ENCODE measurements around the gene PITX1. TPM values are rescaled to one million over a fixed set of nuclear protein-coding genes. Genes with fewer than 3 reads are reported as not detected.
"Not testable (repeated sequence)": the region's sequence is repeated elsewhere in the genome, so short reads cannot be mapped to it uniquely, and the experiment has no call there.

PITX1 gene
- not detected in 2 replicates for total RNA-seq

GRCh38 chr5:135033901-135034235 is at the start of gene PITX1:
TSS of gene PITX1 (minus strand) at chr5:135034228. CDS start at chr5:135033881, 347 bp downstream.
- Histone ChIP-seq H3K4me3 (ENCODE audit: low read depth, low read length) (no peak within 1 kb of the TSS), H3K36me3 (ENCODE audit: control insufficient read depth, insufficient read depth, low read length) (no peaks in the 10 kb centered on the region), H3K27me3 (ENCODE audit: control insufficient read depth, insufficient read depth, low read length) (peaks cover 87% of the 10 kb centered on the region)
- no peak for TF ChIP-seq CTCF (IDR thresholded peaks at IDR 0.05; ENCODE audit: insufficient read depth, low read length, poor library complexity, severe bottlenecking)
- no peak for DNase-seq (ENCODE audit: low read depth)

GRCh38 chr5:135083334-135083733 is 49.3 kb upstream of the PITX1 start:
- not testable (repeated sequence) for H3K27me3 ChIP-seq (ENCODE audit: control insufficient read depth, insufficient read depth, low read length); H3K4me3 ChIP-seq (ENCODE audit: low read depth, low read length)

GRCh38 chr5:135081240-135081639 is 47.2 kb upstream of the PITX1 start:
- no peak for DNase-seq (ENCODE audit: low read depth)
- no peak overlapping the region for H3K4me3 ChIP-seq (ENCODE audit: low read depth, low read length)
- H3K27me3 ChIP-seq (ENCODE audit: control insufficient read depth, insufficient read depth, low read length): no peaks in the 10 kb centered on the region
- no peaks in the 10 kb centered on the region for H3K36me3 ChIP-seq (ENCODE audit: control insufficient read depth, insufficient read depth, low read length)
- no peak for TF ChIP-seq CTCF (IDR thresholded peaks at IDR 0.05; ENCODE audit: insufficient read depth, low read length, poor library complexity, severe bottlenecking)

More at GRCh38 chr5:135083334-135083733, 49.3 kb upstream of the PITX1 start:
- DNase-seq (ENCODE audit: low read depth); H3K36me3 ChIP-seq (ENCODE audit: control insufficient read depth, insufficient read depth, low read length): not testable (repeated sequence)

- TF ChIP-seq CTCF (IDR thresholded peaks at IDR 0.05; ENCODE audit: insufficient read depth, low read length, poor library complexity, severe bottlenecking): no peak
Observed at GRCh38 chr5:135079760-135080159, 45.7 kb upstream of the PITX1 start.

GRCh38 chr5:135079099-135079681 is 45.2 kb upstream of the PITX1 start:
- H3K27me3 ChIP-seq (ENCODE audit: control insufficient read depth, insufficient read depth, low read length): no peaks in the 10 kb centered on the region
- no peak for DNase-seq (ENCODE audit: low read depth)

More at GRCh38 chr5:135079760-135080159, 45.7 kb upstream of the PITX1 start:
- Histone ChIP-seq H3K4me3 (ENCODE audit: low read depth, low read length) (no peak overlapping the region), H3K27me3 (ENCODE audit: control insufficient read depth, insufficient read depth, low read length) (no peaks in the 10 kb centered on the region), H3K36me3 (ENCODE audit: control insufficient read depth, insufficient read depth, low read length) (no peaks in the 10 kb centered on the region)
- DNase-seq (ENCODE audit: low read depth): no peak

GRCh38 chr5:135076801-135077200 is 42.8 kb upstream of the PITX1 start:
- TF ChIP-seq CTCF (IDR thresholded peaks at IDR 0.05; ENCODE audit: insufficient read depth, low read length, poor library complexity, severe bottlenecking): no peak
- peaks cover 2% of the 10 kb centered on the region for H3K27me3 ChIP-seq (ENCODE audit: control insufficient read depth, insufficient read depth, low read length)
- no peak overlapping the region for H3K4me3 ChIP-seq (ENCODE audit: low read depth, low read length)
- no peak for DNase-seq (ENCODE audit: low read depth)
- H3K36me3 ChIP-seq (ENCODE audit: control insufficient read depth, insufficient read depth, low read length): no peaks in the 10 kb centered on the region

More at GRCh38 chr5:135079099-135079681, 45.2 kb upstream of the PITX1 start:
- no peak for TF ChIP-seq CTCF (IDR thresholded peaks at IDR 0.05; ENCODE audit: insufficient read depth, low read length, poor library complexity, severe bottlenecking)
- no peak overlapping the region for H3K4me3 ChIP-seq (ENCODE audit: low read depth, low read length)
- H3K36me3 ChIP-seq (ENCODE audit: control insufficient read depth, insufficient read depth, low read length): no peaks in the 10 kb centered on the region
